GM18870 (cell line): Measurements from ENCODE around the gene VWA7.
"Not testable (repeated sequence)": the region's sequence is repeated elsewhere in the genome, so short reads cannot be mapped to it uniquely, and the experiment has no call there.

Experiments used
- ATAC-seq: cut with Tn5 transposase; IDR thresholded peaks from one replicate; pipeline ENCODE4 v1.9.1; 2021; ENCODE audit warnings: moderate library complexity; ENCODE audit not compliant: unreplicated experiment

Gene VWA7

DNA sequence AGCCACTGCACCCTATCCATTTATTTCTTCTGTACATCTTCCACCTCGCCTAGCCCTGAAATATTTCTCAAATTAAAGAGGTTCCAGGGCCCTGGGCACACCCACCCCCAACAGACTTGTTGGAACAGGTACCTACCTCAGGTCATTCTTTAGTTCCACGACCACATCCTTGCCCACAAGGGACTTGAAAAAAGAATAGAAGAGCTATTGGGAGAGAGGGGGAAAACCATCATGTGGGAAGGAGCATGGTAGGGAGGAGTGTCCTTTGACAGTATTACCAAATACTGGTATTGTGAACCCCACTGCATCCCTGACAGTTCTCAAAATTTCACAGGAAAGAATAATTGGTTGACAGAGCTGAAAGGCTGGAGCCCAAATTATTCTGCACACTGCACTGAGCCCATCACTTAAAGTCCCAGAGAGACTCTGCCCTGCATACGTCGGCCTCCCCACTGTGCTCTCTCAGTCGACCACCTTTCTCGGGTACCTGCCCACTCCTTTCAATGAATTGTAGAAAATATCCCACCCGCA lies 28.9 kb upstream of the VWA7 start:
- ATAC-seq = no peak

GRCh38 chr6:31801031-31801927 lies 24.2 kb upstream of the VWA7 start:
- not testable (repeated sequence) for ATAC-seq

GRCh38 chr6:31799781-31800180 lies 22.7 kb upstream of the VWA7 start:
- no peak for ATAC-seq

DNA sequence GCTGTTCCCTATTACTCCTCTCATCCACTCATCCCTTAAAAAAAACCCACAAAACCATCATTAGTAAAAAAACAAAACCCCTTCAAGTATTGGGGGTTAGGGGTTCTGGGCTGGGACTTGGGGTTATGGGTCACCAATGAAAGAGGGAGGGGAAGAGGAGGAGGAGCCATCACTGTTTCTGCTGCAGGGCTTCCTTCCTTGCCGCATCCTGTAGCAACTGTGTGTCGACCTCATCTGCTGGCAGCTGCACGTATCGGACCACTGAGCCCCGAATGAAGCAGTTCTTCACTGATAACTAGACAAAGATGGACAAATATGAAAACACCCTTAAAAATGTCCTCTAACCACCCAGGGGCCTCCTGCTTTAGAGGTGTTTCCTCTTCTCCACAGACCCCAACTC lies 20.5 kb upstream of the VWA7 start:
- ATAC-seq = no peak

DNA sequence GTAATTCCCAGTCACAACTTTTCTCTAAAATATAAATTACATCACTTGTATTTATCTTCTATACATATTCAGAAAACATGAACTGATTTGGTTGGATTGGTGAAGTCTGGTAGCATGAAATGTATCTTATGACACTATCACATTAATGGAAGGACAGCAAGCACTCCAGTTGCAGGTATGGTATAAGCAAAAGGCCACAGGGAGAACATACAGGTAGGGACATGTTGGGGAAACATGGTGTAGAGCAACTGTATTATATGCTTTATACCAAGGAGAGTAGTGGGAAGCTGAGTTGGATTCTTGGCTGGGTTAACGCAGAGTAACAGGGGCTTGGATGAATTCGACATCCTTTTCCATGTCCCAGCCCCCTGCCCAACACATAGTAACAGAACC lies 19.9 kb upstream of the VWA7 start:
- ATAC-seq = no peak

DNA sequence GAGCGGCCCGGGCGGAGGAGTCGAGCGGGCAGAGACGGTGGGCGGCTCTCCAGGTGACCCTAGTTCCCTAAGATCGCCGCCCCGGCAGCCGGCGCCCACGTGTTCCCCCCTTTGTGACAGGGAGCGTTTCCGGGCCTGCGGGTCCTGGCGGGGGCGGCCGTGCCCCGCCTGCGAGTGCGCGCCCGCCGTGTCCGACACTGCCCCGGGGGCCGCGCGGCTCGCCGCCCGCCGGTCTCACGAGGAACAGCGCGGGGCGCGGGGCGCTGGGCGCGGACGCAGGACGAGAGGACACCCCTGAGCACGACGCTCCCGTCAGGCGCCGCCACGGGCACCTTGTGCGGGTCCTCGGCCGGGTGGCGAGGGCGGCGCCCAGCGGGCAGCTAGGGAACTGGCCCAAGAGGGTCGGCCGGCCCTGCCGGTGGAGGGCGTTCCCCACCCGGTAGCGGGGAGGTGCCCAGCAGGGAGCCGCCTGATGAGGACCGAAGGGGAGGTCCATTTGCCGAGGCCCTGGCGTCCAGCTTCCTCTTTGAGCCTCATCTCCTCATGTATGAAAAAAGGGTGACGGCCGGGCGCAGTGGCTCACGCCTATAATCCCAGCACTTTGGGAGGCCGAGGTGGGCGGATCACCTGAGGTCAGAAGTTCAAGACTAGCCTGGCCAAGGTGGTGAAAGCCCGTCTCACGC lies 18.6 kb upstream of the VWA7 start, which contains the start of gene VARS1:
VARS1 (minus strand) TSS at position 137 of the 683 bp plus-strand sequence. CDS start 535 bp downstream, outside the sequence.
- no peak for ATAC-seq

GRCh38 chr6:31794866-31795615 lies 17.9 kb upstream of the VWA7 start:
- no peak for ATAC-seq

DNA sequence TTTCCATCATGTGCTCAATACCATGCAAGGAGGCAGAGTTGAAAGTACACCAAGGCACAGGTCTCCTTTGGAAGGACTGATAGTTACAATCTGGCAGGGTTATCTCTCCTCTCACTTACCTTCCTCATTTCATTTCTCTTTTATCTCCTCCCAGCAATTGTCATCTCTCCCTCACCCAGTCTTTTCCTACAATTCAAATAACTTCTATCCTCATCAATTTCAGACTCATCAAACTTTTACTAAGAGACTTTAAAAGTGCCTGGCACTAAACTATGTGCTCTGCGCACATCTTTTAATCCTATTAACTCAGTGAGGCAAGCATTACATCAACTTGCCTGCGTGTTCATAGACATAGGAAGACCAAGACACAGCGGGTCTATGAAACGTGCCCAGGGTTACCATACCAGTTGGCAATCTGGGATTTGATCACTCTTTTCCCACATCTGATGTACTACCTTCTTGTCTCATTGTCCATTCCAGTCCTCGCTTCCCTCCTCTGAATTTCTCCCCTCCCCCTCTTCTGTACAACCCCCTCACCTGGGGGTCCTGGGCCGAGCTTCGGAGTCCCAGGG lies 17.3 kb upstream of the VWA7 start:
- ATAC-seq = no peak

GRCh38 chr6:31793927-31794245 lies 16.8 kb upstream of the VWA7 start:
- ATAC-seq = not testable (repeated sequence)

- ATAC-seq = no peak
These were observed 15.6 kb upstream of the VWA7 start for GRCh38 chr6:31792761-31793171.

DNA sequence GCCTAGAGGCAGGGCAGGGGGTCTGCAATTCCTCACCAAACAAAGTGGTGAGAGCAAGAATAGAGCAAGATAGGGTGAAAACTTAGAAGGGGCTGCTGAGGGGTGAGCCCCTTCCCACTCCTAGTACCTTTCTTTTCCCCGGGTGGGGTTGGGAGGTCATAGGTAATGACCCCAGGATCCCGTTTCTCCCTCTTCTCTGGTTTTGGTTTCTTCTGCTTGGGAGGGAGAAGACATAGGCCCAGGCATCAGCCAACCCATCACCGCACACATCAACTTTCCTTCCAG lies 14.9 kb upstream of the VWA7 start:
- ATAC-seq = no peak

DNA sequence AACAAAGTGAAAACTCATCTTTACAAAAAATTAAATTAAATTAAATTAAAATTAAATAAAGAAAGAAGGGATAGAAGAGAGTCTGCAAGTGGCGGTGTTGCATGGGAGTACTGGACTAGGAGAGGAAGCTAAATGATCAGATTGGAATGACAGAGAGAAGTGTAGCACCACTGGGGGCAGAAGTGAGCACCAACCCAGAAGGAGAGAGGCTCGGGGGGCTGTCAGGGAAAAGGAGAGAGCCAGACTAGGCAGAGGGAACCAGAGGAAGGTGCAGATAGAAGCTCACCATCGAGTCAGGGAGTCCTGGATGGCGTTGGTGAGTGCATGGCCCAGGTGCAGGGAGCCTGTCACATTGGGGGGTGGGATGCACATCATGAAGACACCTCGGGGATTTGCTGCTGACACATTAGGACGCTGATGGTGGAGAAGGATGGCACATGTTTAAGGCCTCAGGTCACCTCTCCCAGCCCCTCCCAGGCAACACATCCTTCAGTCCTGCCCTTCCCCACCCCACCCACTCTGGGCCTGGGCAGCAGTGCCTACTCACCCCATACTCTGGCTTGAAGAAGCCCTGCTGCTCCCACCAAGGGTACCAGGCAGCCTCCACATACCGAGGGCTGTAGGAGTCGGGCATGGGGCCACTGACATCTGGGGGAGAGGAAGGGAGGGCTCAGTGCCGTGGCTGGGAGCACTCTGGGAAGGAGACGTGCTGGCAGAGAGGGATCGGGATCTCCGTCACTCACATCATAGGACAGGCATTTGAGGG lies 14.4 kb upstream of the VWA7 start:
- ATAC-seq = no peak

DNA sequence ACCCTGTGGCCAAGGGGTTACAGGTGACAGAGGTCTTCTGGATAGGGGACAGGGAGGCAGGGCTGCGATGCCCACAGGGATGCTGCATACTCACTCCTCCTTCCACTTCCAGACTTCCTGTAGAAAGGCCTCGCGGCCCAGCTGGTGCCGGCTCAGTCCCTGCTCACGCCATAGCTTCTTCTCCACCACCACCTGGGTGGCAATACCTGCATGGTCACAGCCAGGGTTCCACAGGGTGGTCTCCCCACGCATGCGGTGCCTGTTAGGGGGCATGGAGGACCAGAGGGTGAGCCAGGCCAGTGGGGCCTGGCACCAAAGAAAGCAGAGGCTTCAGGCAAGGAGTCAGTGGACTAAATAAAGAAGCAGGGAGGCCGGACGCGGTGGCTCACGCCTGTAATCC lies 8.3 kb upstream of the VWA7 start:
- ATAC-seq = no peak

GRCh38 chr6:31784098-31784925 lies 7.2 kb upstream of the VWA7 start:
- no peak for ATAC-seq

- no peak for ATAC-seq
These were observed 5.2 kb upstream of the VWA7 start for GRCh38 chr6:31782126-31782855.

DNA sequence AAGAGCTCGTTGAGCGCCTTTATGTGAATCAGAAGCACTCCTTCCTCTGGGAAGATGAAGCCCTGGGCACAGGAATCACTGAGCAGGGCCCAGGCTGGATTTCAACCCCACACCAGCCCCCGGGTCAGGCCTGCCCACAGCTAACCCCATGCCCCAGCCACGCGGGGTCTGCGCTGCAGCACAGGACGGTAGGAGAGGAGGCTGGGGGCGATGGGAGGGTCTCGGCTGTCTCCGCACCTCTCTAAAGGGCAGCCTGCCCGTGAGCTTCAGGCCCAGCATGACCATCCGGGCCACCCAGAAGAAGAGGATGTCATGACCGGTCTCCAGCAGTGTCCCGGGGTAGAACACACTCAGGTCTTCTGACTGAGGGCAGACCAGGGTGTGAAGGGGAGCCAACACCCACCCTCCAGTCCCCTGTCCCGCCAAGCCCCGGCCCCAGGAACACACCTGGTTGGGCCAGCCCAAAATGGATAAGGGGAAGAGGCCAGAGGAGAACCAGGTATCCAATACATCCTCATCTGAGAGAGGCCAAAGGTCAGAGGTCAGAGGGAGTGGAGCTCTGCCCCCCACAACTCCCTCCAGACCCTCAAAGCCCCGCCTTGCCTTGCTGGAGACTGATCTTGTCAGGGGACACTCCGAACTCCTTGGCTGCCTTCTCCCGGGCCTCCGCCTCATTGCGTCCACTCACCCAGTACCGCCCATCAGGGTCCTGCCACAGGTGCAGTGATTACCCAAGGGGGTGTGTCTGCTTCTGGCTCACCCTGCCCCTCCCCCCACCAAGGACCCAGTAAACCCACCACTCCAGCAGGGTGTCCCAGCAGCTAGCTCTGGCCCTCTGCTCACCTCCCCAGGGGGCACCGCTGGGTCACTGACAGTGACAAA lies 4.4 kb upstream of the VWA7 start:
- no peak for ATAC-seq

- ATAC-seq = no peak
These were observed 3.5 kb upstream of the VWA7 start for GRCh38 chr6:31780507-31781243.
